ENCODE measurements around the gene SLC49A4.

Gene SLC49A4

GRCh38 chr3:122908251-122908650 is 113.4 kb downstream of the SLC49A4 start:
- DNase-seq (ENCODE audit: low read depth in 2 of 2) = no peak

- DNase-seq (ENCODE audit: low read depth in 2 of 2) = no peak
Measured at GRCh38 chr3:122911901-122912300, 117.0 kb downstream of the SLC49A4 start.

- DNase-seq (ENCODE audit: low read depth in 2 of 2) = no peak
Measured at GRCh38 chr3:122912772-122913538, 118.1 kb downstream of the SLC49A4 start.

GRCh38 chr3:122913539-122914100 is 118.8 kb downstream of the SLC49A4 start:
- no peak for DNase-seq (ENCODE audit: low read depth in 2 of 2)

- no peak for DNase-seq (ENCODE audit: low read depth in 2 of 2)
Measured at GRCh38 chr3:122915300-122916055, 120.6 kb downstream of the SLC49A4 start.

GRCh38 chr3:122916084-122916483 is 121.2 kb downstream of the SLC49A4 start:
- no peak for DNase-seq (ENCODE audit: low read depth in 2 of 2)

GRCh38 chr3:122916580-122916979 is 121.7 kb downstream of the SLC49A4 start:
- no peak for DNase-seq (ENCODE audit: low read depth in 2 of 2)

GRCh38 chr3:122917412-122917811 is 122.5 kb downstream of the SLC49A4 start:
- no peak for DNase-seq (ENCODE audit: low read depth in 2 of 2)

- no peak for DNase-seq (ENCODE audit: low read depth in 2 of 2)
Measured at GRCh38 chr3:122918576-122919290, 123.9 kb downstream of the SLC49A4 start.

GRCh38 chr3:122919291-122919610 is 124.4 kb downstream of the SLC49A4 start:
- no peak for DNase-seq (ENCODE audit: low read depth in 2 of 2)

- no peak for DNase-seq (ENCODE audit: low read depth in 2 of 2)
Measured at GRCh38 chr3:122920986-122921385, 126.1 kb downstream of the SLC49A4 start.

GRCh38 chr3:122921791-122922651 is 127.2 kb downstream of the SLC49A4 start:
- no peak for DNase-seq (ENCODE audit: low read depth in 2 of 2)

- DNase-seq (ENCODE audit: low read depth in 2 of 2) = no peak
Measured at GRCh38 chr3:122923611-122924010, 128.7 kb downstream of the SLC49A4 start.

- DNase-seq (ENCODE audit: low read depth in 2 of 2) = no peak
Measured at GRCh38 chr3:122924056-122924455, 129.2 kb downstream of the SLC49A4 start.

- no peak for DNase-seq (ENCODE audit: low read depth in 2 of 2)
Measured at GRCh38 chr3:122925756-122926155, 130.9 kb downstream of the SLC49A4 start.

- DNase-seq (ENCODE audit: low read depth in 2 of 2) = no peak
Measured at GRCh38 chr3:122926322-122926721, 131.5 kb downstream of the SLC49A4 start.

- no peak for DNase-seq (ENCODE audit: low read depth in 2 of 2)
Measured at GRCh38 chr3:122926811-122927210, 131.9 kb downstream of the SLC49A4 start.

- no peak for DNase-seq (ENCODE audit: low read depth in 2 of 2)
Measured at GRCh38 chr3:122927726-122928125, 132.9 kb downstream of the SLC49A4 start.

- DNase-seq (ENCODE audit: low read depth in 2 of 2) = no peak
Measured at GRCh38 chr3:122928396-122929187, 133.7 kb downstream of the SLC49A4 start.
